Epithelial cell of esophagus (primary cell): ENCODE measurements around the gene ADISSP.

Experiments
- DNase-seq: peaks from one replicate; pipeline ENCODE4 v3.0.0; 2010; ENCODE audit warnings: low read depth
- H3K4me3 ChIP-seq: 2 replicates; pipeline ENCODE4 v1.5.1; 2011; ENCODE audit warnings: mild to moderate bottlenecking, low read length, control low read depth
- TF ChIP-seq, protein P1 (sequence below): IDR thresholded peaks from 2 replicates; pipeline ENCODE4 v1.5.1; 2011; ENCODE audit warnings: low read depth, mild to moderate bottlenecking, low read length, control low read depth, inconsistent platforms; ENCODE audit not compliant: insufficient read depth; ENCODE audit errors: missing control alignments

ADISSP gene

DNA sequence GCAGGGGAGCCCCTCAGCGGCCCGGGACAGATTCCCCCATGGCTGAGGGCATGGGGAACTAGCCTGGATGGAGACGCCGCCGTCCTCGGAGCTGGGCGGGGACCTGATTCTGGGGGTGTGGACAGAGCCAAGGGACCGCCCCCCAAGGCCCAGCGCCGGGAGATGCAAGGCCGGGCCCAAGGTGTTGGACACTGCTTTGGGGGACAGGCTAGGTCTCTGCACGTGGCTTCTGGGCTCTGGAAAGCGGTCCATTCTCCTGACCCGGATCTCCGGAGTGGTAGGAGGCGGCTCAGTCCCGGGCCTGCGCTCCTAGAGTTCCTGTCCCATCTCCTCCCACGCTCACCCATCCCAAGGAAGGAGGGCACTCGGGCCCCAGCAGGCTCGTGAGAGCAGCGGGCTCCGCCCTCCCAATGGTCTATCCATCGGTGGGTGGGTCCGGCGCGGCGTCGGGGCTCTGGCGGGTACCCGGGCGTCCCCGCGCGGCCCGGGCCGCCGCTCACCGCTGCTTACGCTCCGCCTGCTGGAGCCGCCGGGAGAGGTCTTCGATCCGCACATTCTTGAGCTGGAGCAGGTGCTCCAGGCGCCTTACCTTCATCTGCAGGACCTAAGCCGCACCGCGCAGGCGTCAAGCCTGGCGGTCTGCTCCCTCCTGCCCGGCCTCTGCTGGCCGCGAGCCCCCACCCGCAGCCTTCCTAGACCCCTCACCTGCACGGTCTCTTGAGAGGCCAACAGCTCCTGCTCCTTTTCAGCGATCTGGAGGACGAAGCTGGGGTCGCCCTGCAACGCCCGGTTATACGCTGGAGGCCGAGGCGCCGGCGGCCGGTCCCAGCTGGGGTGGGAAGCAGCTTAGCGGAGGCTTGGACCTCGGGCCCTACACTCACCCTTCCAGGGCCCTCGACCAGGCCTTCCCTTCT lies 10.4 kb upstream of the ADISSP start:
- peak overlapping the region; percentile 47 for H3K4me3 ChIP-seq
- peak; percentile 47 for DNase-seq
- TF ChIP-seq, protein P1, sequence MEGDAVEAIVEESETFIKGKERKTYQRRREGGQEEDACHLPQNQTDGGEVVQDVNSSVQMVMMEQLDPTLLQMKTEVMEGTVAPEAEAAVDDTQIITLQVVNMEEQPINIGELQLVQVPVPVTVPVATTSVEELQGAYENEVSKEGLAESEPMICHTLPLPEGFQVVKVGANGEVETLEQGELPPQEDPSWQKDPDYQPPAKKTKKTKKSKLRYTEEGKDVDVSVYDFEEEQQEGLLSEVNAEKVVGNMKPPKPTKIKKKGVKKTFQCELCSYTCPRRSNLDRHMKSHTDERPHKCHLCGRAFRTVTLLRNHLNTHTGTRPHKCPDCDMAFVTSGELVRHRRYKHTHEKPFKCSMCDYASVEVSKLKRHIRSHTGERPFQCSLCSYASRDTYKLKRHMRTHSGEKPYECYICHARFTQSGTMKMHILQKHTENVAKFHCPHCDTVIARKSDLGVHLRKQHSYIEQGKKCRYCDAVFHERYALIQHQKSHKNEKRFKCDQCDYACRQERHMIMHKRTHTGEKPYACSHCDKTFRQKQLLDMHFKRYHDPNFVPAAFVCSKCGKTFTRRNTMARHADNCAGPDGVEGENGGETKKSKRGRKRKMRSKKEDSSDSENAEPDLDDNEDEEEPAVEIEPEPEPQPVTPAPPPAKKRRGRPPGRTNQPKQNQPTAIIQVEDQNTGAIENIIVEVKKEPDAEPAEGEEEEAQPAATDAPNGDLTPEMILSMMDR: no peak

DNA sequence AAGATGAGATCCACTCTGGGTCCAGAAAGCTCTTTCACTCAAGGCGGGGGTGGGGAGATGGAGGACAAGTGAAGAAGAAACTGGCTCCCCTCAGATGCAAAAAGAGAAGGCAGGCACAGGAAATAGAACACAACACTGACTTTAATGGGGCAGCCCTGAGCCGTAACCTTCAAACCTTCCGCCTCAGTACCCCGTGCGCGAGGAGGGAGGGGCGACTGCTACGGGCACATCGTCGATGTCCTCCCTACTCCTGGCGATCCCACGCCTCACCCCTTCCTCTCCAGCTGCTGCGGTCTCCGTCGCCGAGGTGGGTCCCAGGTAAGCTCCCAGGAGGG lies 9.8 kb upstream of the ADISSP start:
- H3K4me3 ChIP-seq: peak overlapping the region; percentile 47
- TF ChIP-seq, protein P1: no peak
- DNase-seq: no peak

DNA sequence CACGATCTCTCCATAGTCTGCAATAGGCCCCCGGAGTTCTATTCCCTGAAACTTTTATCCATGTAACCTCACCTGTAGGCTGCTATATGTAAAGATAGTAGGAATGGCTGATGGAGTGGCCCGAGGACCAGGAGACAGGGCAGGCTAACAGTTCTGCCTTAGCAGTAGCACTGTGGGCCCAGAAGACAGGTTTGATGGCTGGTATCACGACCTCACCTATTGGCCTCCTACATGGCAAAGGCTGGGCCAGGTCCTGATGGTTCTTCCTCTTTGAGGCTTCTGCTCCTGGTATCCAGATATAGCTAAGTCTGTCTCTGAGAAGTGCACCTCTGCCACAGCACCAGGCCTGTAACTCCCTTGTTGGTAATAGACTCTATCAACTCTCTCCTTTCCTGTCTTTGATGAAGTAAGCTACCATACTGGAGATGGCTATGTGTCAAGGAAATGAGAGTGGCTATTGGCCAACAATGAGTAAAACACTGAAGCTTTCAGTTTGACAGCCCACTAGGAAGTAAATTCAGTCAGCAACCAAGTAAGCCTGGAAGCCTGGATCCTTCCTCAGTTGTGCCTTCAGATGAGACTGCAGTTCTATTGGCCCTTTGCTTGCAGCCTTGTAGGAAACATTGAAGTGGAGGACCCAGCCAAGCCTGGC lies 8.0 kb upstream of the ADISSP start:
- no peak overlapping the region for H3K4me3 ChIP-seq
- DNase-seq: no peak
- TF ChIP-seq, protein P1: no peak

DNA sequence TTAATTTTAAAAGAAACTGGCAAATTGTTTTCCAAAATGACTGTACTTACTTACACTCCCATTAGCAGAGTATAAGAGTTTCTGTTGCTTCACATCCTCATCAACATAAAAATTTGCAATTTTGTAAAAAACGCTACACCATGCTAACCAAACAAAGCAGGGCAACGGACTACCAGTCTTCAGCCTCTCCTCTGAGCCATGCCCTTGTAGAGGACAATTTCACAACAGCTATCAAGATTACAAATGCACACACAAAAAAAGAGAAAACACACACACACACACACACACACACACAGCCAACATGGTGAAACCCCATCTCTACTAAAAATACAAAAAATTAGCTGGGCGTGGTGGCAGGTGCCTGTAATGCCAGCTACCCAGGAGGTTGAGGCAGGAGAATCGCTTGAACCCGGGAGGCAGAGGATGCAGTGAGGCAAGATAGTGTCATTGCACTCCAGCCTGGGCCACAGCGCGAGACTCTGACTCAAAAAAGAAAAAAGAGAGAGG lies 4.1 kb upstream of the ADISSP start:
- TF ChIP-seq, protein P1: no peak
- DNase-seq: no peak

DNA sequence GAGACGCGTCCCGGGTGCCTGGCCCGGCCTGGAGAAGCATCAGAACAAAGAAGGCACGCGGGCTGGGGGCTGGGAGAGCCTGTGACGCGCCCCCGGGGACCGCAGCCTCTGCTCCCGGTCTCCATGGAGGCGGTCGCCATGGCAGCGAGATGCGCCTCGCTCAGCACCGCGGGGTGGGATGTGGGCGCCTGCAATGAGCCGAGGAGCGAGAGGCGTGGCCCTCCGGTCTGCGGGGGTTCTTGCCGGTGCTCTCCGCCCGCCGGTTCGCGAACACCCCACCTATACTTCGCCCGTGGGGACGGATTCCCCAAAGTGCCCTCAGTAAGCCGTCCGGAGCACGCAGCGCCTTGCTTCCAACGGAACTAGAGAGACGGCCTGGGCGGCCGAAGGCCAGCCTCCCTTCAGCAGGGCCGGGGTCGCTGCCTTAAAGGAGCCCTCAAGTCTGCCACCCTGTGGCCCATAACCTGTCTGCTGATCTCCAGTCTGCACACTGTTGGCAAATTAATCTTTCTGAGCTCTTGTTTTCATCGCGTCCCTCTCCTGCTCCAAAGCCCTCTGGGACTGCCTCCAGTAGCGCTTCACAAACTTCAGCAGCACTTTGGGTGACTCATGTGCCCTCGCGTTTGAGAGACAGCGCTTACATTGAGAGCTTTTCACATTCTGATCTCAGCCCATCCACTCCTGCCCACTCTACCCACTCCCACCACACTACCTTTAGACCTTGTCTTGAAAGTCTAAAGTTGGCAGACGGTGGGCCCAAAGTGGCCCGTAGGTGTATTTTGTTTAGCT lies 983 bp upstream of the ADISSP start:
- peak; percentile 77 for DNase-seq
- H3K4me3 ChIP-seq: peak overlapping the region; percentile 81
- TF ChIP-seq, protein P1: peak; percentile 45

More for the DNA sequence above, 4.1 kb upstream of the ADISSP start:
- no peak overlapping the region for H3K4me3 ChIP-seq

DNA sequence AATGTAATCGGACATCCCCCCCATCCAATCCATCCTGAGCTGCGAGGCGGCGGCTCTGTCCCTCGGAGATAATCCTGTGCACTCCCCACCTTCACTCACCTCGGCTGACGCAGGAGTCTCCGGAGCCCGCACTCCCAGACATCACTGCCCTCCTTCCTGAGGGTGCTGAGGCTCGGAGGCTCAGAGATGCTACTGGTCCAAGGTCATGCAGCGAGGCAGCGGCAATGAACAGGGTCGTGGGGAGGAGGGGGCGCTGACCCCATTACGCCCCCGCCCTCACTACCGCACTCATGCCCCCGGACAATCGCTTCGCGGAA lies 485 bp downstream of the ADISSP start:
- no peak for DNase-seq
- peak overlapping the region; percentile 65 for H3K4me3 ChIP-seq
- TF ChIP-seq, protein P1: no peak
